HFFc6 (cell line): ENCODE results near the gene SIDT2. TPM values are rescaled to one million over a fixed set of nuclear protein-coding genes. Genes with fewer than 3 reads are reported as not detected.

Experiments
- DNase-seq: peaks from one replicate; pipeline ENCODE4 v3.0.0-alpha.2; 2018
- H3K27ac Mint-ChIP-seq: 2 replicates; pipeline ENCODE4 v1.8.0; 2020; ENCODE audit warnings: mild to moderate bottlenecking, mixed read lengths
- H3K27me3 Mint-ChIP-seq: 2 replicates; pipeline ENCODE4 v1.8.0; 2021; ENCODE audit warnings: mild to moderate bottlenecking, moderate library complexity, mixed read lengths; ENCODE audit not compliant: insufficient read depth
- H3K36me3 Mint-ChIP-seq: 2 replicates; pipeline ENCODE4 v1.8.0; 2021; ENCODE audit warnings: low read depth, mixed read lengths
- H3K4me1 Mint-ChIP-seq: 2 replicates; pipeline ENCODE4 v1.8.0; 2020; ENCODE audit warnings: low read depth, mixed read lengths
- H3K4me3 Mint-ChIP-seq: 2 replicates; pipeline ENCODE4 v1.8.0; 2020; ENCODE audit warnings: mild to moderate bottlenecking, moderate library complexity, mixed read lengths
- H3K9me3 Mint-ChIP-seq: 2 replicates; pipeline ENCODE4 v1.8.0; 2020; ENCODE audit warnings: mild to moderate bottlenecking, mixed read lengths
- CTCF ChIP-seq: fragments of 200-600 bp; sonication (generic); IDR thresholded peaks from 2 replicates; pipeline ENCODE4 v1.5.0; 2021; ENCODE audit warnings: antibody characterized with exemption, mild to moderate bottlenecking
- total RNA-seq, 6 experiments: library from RNA; stranded (reverse); fragmentation: NEBNext Ultra II Directional; extraction: Animal tissue kit (Norgen Biotek cat#: 25700); gene quantifications; 2 replicates in 1 of 6; 3 replicates in 5 of 6; pipeline ENCODE4 v1.2.3, GENCODE V29; 2021

Gene SIDT2
- total RNA-seq, 6 experiments from 2014 or later: 33.9 to 53.9 (median 37.7) TPM

- TF ChIP-seq CTCF: no peak
- Mint-ChIP-seq H3K4me3 (peak overlapping the region; percentile 95), H3K36me3 (peaks cover 5% of the 10 kb centered on the region), H3K27me3 (no peaks in the 10 kb centered on the region; the same call in 1 of the 2 replicates), H3K9me3 (no peaks in the 10 kb centered on the region), H3K4me1 (peaks cover 35% of the 10 kb centered on the region), H3K27ac (peak overlapping the region; percentile 71)
- no peak for DNase-seq
Measured at GRCh38 chr11:117230999-117231841, 52.7 kb downstream of the SIDT2 start.

- DNase-seq: peak; percentile 48
- Mint-ChIP-seq H3K4me1 (peaks cover 35% of the 10 kb centered on the region), H3K9me3 (no peaks in the 10 kb centered on the region), H3K27me3 (no peaks in the 10 kb centered on the region; the same call in 1 of the 2 replicates), H3K27ac (peak within 1 kb of the TSS; percentile 97), H3K4me3 (peak within 1 kb of the TSS; percentile 95), H3K36me3 (peaks cover 5% of the 10 kb centered on the region)
- TF ChIP-seq CTCF: no peak
Measured at GRCh38 chr11:117231842-117232091, 53.2 kb downstream of the SIDT2 start, which contains the start of gene PCSK7. PCSK7 (minus strand) TSS chr11:117232073; CDS start chr11:117229844, 2,229 bp downstream.

GRCh38 chr11:117232092-117232878, 53.7 kb downstream of the SIDT2 start, which contains the start of gene RNF214:
RNF214 (plus strand) TSS chr11:117232671; CDS start chr11:117234273, 1,602 bp downstream.
- H3K9me3 Mint-ChIP-seq: no peaks in the 10 kb centered on the region
- peak; percentile 26 for DNase-seq
- H3K27ac Mint-ChIP-seq: peak within 1 kb of the TSS; percentile 97
- peaks cover 5% of the 10 kb centered on the region for H3K36me3 Mint-ChIP-seq
- H3K27me3 Mint-ChIP-seq: no peaks in the 10 kb centered on the region; the same call in 1 of the 2 replicates
- TF ChIP-seq CTCF: peak; percentile 91
- peak within 1 kb of the TSS; percentile 95 for H3K4me3 Mint-ChIP-seq
- H3K4me1 Mint-ChIP-seq: peaks cover 35% of the 10 kb centered on the region

GRCh38 chr11:117232911-117233409, 54.4 kb downstream of the SIDT2 start:
- Mint-ChIP-seq H3K36me3 (peaks cover 4% of the 10 kb centered on the region), H3K4me1 (peaks cover 35% of the 10 kb centered on the region), H3K9me3 (no peaks in the 10 kb centered on the region), H3K4me3 (peak overlapping the region; percentile 90), H3K27ac (peak overlapping the region; percentile 79), H3K27me3 (no peaks in the 10 kb centered on the region; the same call in 1 of the 2 replicates)
- no peak for TF ChIP-seq CTCF
- DNase-seq: no peak

GRCh38 chr11:117238221-117238620, 59.7 kb downstream of the SIDT2 start:
- Mint-ChIP-seq H3K27ac (peak overlapping the region; percentile 96), H3K36me3 (peaks cover 14% of the 10 kb centered on the region), H3K27me3 (no peaks in the 10 kb centered on the region; the same call in none of the 2 replicates), H3K9me3 (no peaks in the 10 kb centered on the region), H3K4me1 (peaks cover 30% of the 10 kb centered on the region), H3K4me3 (no peak overlapping the region)
- TF ChIP-seq CTCF: no peak
- DNase-seq: no peak
